HG03280 (cell line): ENCODE measurements around the gene LPCAT1.
"Not testable (repeated sequence)": the region's sequence is repeated elsewhere in the genome, so short reads cannot be mapped to it uniquely, and the experiment has no call there.

ENCODE experiments used
- ATAC-seq: cut with Tn5 transposase; IDR thresholded peaks from one replicate; pipeline ENCODE4 v1.9.1; 2021; ENCODE audit warnings: mild to moderate bottlenecking, moderate library complexity; ENCODE audit not compliant: unreplicated experiment

Gene LPCAT1

GRCh38 chr5:1481266-1481958 lies 42.3 kb downstream of the LPCAT1 start:
- ATAC-seq, result no peak

GRCh38 chr5:1480806-1481205 lies 43.0 kb downstream of the LPCAT1 start:
- no peak for ATAC-seq

GRCh38 chr5:1480217-1480616 lies 43.5 kb downstream of the LPCAT1 start:
- no peak for ATAC-seq

- peak; percentile 40 for ATAC-seq
Observed at GRCh38 chr5:1479581-1480188, 44.1 kb downstream of the LPCAT1 start.

- no peak for ATAC-seq
Observed at GRCh38 chr5:1479066-1479465, 44.7 kb downstream of the LPCAT1 start.

GRCh38 chr5:1478271-1479035 lies 45.3 kb downstream of the LPCAT1 start:
- no peak for ATAC-seq

GRCh38 chr5:1477341-1477740 lies 46.4 kb downstream of the LPCAT1 start:
- ATAC-seq, result no peak

GRCh38 chr5:1476967-1477310 lies 46.8 kb downstream of the LPCAT1 start:
- ATAC-seq, result no peak

- no peak for ATAC-seq
Observed at GRCh38 chr5:1476181-1476966, 47.4 kb downstream of the LPCAT1 start.

- ATAC-seq, result not testable (repeated sequence)
Observed at GRCh38 chr5:1475544-1475900, 48.2 kb downstream of the LPCAT1 start.

GRCh38 chr5:1474866-1475543 lies 48.8 kb downstream of the LPCAT1 start:
- ATAC-seq, result no peak

GRCh38 chr5:1474183-1474839 lies 49.4 kb downstream of the LPCAT1 start:
- no peak for ATAC-seq

- ATAC-seq, result no peak
Observed at GRCh38 chr5:1473746-1474145, 50.0 kb downstream of the LPCAT1 start.

GRCh38 chr5:1472964-1473628 lies 50.7 kb downstream of the LPCAT1 start:
- ATAC-seq, result no peak

GRCh38 chr5:1471997-1472963 lies 51.5 kb downstream of the LPCAT1 start:
- ATAC-seq, result no peak

- no peak for ATAC-seq
Observed at GRCh38 chr5:1471240-1471853, 52.4 kb downstream of the LPCAT1 start.

GRCh38 chr5:1470762-1471211 lies 53.0 kb downstream of the LPCAT1 start:
- no peak for ATAC-seq
